Small intestine (tissue), 16 donors: ENCODE data around the gene GNAS-AS1. TPM values are rescaled to one million over a fixed set of nuclear protein-coding genes. Genes with fewer than 3 reads are reported as not detected.
A peak's percentile ranks its signal among the peaks of the same experiment; 100 is the strongest.

Experiments used
- DNase-seq, 2 donors: peaks; one replicate each; pipeline versions ENCODE4 v3.0.0 to v3.0.0-alpha.2; 2013
- FAIRE-seq: peaks from 2 replicates; lab custom pipeline; 2012; peaks lifted over from hg19 to GRCh38; lab: Jason Lieb, UNC
- H3K27ac ChIP-seq, 3 donors: one replicate each; pipeline ENCODE4 v1.5.1; 2013; ENCODE audit warnings: low read length in 2 of 3, mild to moderate bottlenecking in 2 of 3, control low read depth in 1 of 3, inconsistent platforms in 1 of 3, low read depth in 1 of 3, moderate library complexity in 1 of 3
- H3K27me3 ChIP-seq, 3 donors: one replicate each; pipeline ENCODE4 v1.6.1; 2013; ENCODE audit warnings: low read length in 3 of 3, inconsistent platforms in 1 of 3; ENCODE audit not compliant: control insufficient read depth in 3 of 3, insufficient read depth in 3 of 3
- H3K36me3 ChIP-seq, 3 donors: one replicate each; pipeline ENCODE4 v1.6.1; 2013; ENCODE audit warnings: low read length in 3 of 3, inconsistent platforms in 1 of 3, low read depth in 1 of 3, mild to moderate bottlenecking in 1 of 3, moderate library complexity in 1 of 3; ENCODE audit not compliant: control insufficient read depth in 3 of 3, insufficient read depth in 2 of 3
- H3K4me1 ChIP-seq, 3 donors: one replicate each; pipeline ENCODE4 v1.6.1; 2013; ENCODE audit warnings: low read length in 2 of 3, inconsistent platforms in 1 of 3, low read depth in 1 of 3, mild to moderate bottlenecking in 1 of 3, moderate library complexity in 1 of 3; ENCODE audit not compliant: control insufficient read depth in 3 of 3, insufficient read depth in 2 of 3
- H3K4me3 ChIP-seq, 3 donors: one replicate each; pipeline ENCODE4 v1.5.1; 2013; ENCODE audit warnings: low read length in 3 of 3, control low read depth in 1 of 3, inconsistent platforms in 1 of 3, low read depth in 1 of 3, mild to moderate bottlenecking in 1 of 3, moderate library complexity in 1 of 3
- H3K9me3 ChIP-seq, 2 donors: one replicate each; pipeline ENCODE4 v1.6.1; 2013; ENCODE audit warnings: low read depth in 1 of 2, low read length in 1 of 2; ENCODE audit not compliant: control insufficient read depth in 2 of 2, insufficient read depth in 1 of 2
- WGBS, 3 donors: extraction: QIAGEN DNeasy Blood & Tissue Kit; methylation state at CpG; one replicate each; pipeline ENCODE4 v1.1.7; 2013; 5-methylcytosine and 5-hydroxymethylcytosine counted together
- long read RNA-seq, 10 donors: transcript quantifications; one replicate each; lab custom pipeline, GENCODE V29; 2026
- polyA plus RNA-seq, 4 donors: library from polyadenylated mRNA; stranded (reverse) in 3 of 4; unstranded in 1 of 4; fragments of 200-250 nt in 3 of 4; fragments of 120-200 nt in 1 of 4; gene quantifications; one replicate each; pipeline versions ENCODE4 v1.2.1 to v1.2.3, GENCODE V29; 2013
- donor health status: healthy with polysubstance abuse.
- donor health status: control.
- donor health status: control.
- donor health status: Bipolar disorder and iron deficiency.
- donor health status: healthy.

Gene GNAS-AS1
- under 1 TPM in 2 of 4 donors, not detected in 2; 0.37 to 0.38 TPM for polyA plus RNA-seq
- long read RNA-seq, donor 1, result 0 reads
- long read RNA-seq, donor 2, partial matches to known transcripts, result 572 of 646 reads
- long read RNA-seq, donor 2, other reads (novel, unspliced or antisense), result 74 of 646 reads
- long read RNA-seq, donor 3, partial matches to known transcripts, result 1,201 of 1,232 reads
- long read RNA-seq, donor 3, other reads (novel, unspliced or antisense), result 31 of 1,232 reads
- long read RNA-seq, donor 4, partial matches to known transcripts, result 66 of 72 reads
- long read RNA-seq, donor 4, other reads (novel, unspliced or antisense), result 6 of 72 reads
- long read RNA-seq, donor 5, result 0 reads
- long read RNA-seq, donor 6, result 0 reads
- long read RNA-seq, donor 7, partial matches to known transcripts, result 6,333 of 6,519 reads
- long read RNA-seq, donor 7, other reads (novel, unspliced or antisense), result 186 of 6,519 reads
- long read RNA-seq, donor 8, result 0 reads
- long read RNA-seq, donor 9, partial matches to known transcripts, result 309 of 342 reads
- long read RNA-seq, donor 9, other reads (novel, unspliced or antisense), result 33 of 342 reads
- long read RNA-seq, donor 10, result 0 reads

DNA sequence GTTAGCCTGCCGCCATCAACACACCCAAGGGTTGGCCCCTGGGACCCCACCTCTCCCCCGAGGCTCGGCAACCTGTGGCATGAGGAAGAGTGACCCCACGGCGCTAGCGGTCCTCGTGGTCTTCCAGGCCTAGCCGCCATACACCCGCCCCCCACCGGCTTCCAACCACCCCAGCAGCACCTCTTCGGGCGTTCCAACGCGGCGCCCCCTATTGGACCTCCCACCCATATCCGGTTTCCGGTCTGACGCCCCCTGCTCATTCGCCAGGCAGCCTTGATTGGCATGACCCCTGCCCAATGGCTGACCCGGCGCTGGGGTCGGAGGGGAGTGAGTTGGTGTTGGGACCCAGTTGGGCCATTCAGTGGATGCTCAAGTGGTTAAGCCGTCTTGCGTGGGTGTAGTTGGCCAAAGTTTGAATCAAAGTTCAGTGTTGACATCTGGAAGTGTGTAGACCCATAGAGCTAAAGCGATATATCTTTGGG is at the start of gene GNAS-AS1:
Gene GNAS-AS1 (minus strand): TSS at position 210 of the 482 bp plus-strand sequence.
- peak; percentile 64 to 87 for DNase-seq
- Histone ChIP-seq H3K9me3 (no peaks in the 10 kb centered on the region), H3K4me1 (peaks cover 0 to 2% (median 0%) of the 10 kb centered on the region in 3 donors), H3K27ac (no peak within 1 kb of the TSS), H3K4me3 (peak within 1 kb of the TSS; percentile 21 to 53 (median 44)), H3K36me3 (no peaks in the 10 kb centered on the region), H3K27me3 (peaks cover 0 to 44% (median 23%) of the 10 kb centered on the region in 3 donors)
- 50 to 61% (median 53%) methylated on average over 25 of the region's 25 CpGs for WGBS, 3 donors
- no peak for FAIRE-seq

DNA sequence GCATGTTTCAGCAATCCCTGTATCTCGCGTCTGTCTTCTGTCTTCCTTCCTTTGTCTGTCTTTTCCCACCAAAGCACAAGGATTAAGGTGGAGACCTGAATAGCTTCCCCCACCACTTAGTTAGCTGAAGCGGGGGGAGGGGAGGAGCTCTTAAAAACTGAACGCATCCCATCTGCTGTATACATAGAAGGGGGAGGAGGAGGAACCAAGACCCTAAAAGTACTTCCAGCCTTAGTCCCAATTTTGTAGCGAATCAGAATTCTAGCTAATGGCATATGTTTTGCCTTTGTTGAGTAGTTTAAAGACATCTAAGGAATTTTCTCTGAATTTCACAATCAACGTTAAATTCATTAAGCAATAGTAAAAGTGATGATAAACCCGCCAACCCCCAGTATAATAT is 49.7 kb upstream of the GNAS-AS1 start:
- no peak for FAIRE-seq
- 70 to 90% (median 88%) methylated on average over 7 of the region's 7 CpGs for WGBS, 3 donors

GRCh38 chr20:58899512-58899911 is 48.8 kb upstream of the GNAS-AS1 start:
- no peak for FAIRE-seq

More for the DNA sequence above, 49.7 kb upstream of the GNAS-AS1 start:
- no peak for DNase-seq
- no peaks in the 10 kb centered on the region for H3K27me3 ChIP-seq
- peaks cover 0 to 7% (median 3%) of the 10 kb centered on the region in 3 donors for H3K4me1 ChIP-seq
- H3K9me3 ChIP-seq, result no peaks in the 10 kb centered on the region
- no peak overlapping the region for H3K27ac ChIP-seq
- H3K36me3 ChIP-seq, result peaks cover 11 to 23% (median 15%) of the 10 kb centered on the region in 3 donors
- H3K4me3 ChIP-seq, result no peak overlapping the region

DNA sequence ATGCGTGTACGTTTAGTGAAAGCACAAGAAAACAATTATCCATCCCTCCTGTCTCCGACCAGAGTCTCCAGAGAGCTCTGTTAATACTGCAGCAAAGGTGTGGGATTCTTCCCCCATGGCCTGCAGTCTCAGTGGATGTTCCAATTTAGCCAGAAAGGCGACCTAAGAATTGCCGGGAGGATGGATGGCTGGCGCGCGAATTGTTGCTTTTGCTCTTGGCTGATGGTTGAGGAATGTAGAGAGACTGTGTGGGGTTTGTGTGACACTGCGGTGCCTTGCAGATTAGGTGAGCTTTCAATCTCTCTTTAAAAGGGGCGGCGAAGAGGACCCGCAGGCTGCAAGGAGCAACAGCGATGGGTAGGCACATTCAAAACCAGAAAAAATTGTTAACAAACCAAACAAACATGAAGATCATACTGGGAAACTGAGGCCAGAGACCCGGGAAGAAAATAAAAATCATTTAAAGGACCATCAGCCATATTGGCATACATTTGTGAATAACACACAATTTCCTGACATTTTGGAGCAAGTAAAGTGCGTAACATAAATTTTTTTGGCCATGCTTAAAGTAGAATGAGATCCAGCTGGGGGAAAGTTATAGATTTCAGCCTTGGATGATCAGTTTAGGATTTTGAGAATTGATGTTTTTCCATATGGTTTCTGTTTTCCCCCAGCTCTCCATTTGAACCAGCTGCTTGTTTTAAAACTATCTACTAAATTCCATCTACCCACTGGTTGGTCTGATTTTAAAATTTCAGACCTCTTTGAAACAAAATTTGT is 48.1 kb upstream of the GNAS-AS1 start:
- Histone ChIP-seq H3K27me3 (no peaks in the 10 kb centered on the region), H3K4me1 (peaks cover 0 to 12% (median 5%) of the 10 kb centered on the region in 3 donors), H3K9me3 (no peaks in the 10 kb centered on the region), H3K27ac (peak overlapping the region in 1 of 3 donors; percentile 9), H3K4me3 (no peak overlapping the region), H3K36me3 (peaks cover 8 to 21% (median 9%) of the 10 kb centered on the region in 3 donors)
- 71 to 87% (median 83%) methylated on average over 15 of the region's 15 CpGs for WGBS, 3 donors
- no peak for FAIRE-seq
- no peak for DNase-seq

More at GRCh38 chr20:58899512-58899911, 48.8 kb upstream of the GNAS-AS1 start:
- peaks cover 9 to 21% (median 15%) of the 10 kb centered on the region in 3 donors for H3K36me3 ChIP-seq
- DNase-seq, result no peak
- WGBS, 3 donors, result 89 to 92% (median 91%) methylated on average over 10 of the region's 10 CpGs
- H3K9me3 ChIP-seq, result no peaks in the 10 kb centered on the region
- no peak overlapping the region for H3K27ac ChIP-seq
- no peak overlapping the region for H3K4me3 ChIP-seq
- H3K27me3 ChIP-seq, result no peaks in the 10 kb centered on the region
- H3K4me1 ChIP-seq, result peaks cover 0 to 12% (median 3%) of the 10 kb centered on the region in 3 donors

GRCh38 chr20:58897488-58897887 is 46.8 kb upstream of the GNAS-AS1 start:
- H3K4me3 ChIP-seq, result no peak overlapping the region
- DNase-seq, result no peak
- no peak overlapping the region for H3K27ac ChIP-seq
- H3K27me3 ChIP-seq, result no peaks in the 10 kb centered on the region
- peaks cover 0 to 12% (median 8%) of the 10 kb centered on the region in 3 donors for H3K4me1 ChIP-seq
- WGBS, 3 donors, result 57 to 77% (median 76%) methylated on average over 4 of the region's 4 CpGs
- H3K9me3 ChIP-seq, result no peaks in the 10 kb centered on the region
- peaks cover 3 to 16% (median 8%) of the 10 kb centered on the region in 3 donors for H3K36me3 ChIP-seq
- no peak for FAIRE-seq

- peaks cover 3 to 16% (median 8%) of the 10 kb centered on the region in 3 donors for H3K36me3 ChIP-seq
- DNase-seq (no peak), FAIRE-seq (no peak)
- H3K9me3 ChIP-seq, result no peaks in the 10 kb centered on the region
- no peak overlapping the region for H3K4me3 ChIP-seq
- H3K27ac ChIP-seq, result no peak overlapping the region
- no peaks in the 10 kb centered on the region for H3K27me3 ChIP-seq
- H3K4me1 ChIP-seq, result peaks cover 0 to 12% (median 8%) of the 10 kb centered on the region in 3 donors
- WGBS, 3 donors, result 47 to 66% (median 58%) methylated on average over 3 of the region's 3 CpGs
Observed at GRCh38 chr20:58896820-58897219, 46.1 kb upstream of the GNAS-AS1 start.

DNA sequence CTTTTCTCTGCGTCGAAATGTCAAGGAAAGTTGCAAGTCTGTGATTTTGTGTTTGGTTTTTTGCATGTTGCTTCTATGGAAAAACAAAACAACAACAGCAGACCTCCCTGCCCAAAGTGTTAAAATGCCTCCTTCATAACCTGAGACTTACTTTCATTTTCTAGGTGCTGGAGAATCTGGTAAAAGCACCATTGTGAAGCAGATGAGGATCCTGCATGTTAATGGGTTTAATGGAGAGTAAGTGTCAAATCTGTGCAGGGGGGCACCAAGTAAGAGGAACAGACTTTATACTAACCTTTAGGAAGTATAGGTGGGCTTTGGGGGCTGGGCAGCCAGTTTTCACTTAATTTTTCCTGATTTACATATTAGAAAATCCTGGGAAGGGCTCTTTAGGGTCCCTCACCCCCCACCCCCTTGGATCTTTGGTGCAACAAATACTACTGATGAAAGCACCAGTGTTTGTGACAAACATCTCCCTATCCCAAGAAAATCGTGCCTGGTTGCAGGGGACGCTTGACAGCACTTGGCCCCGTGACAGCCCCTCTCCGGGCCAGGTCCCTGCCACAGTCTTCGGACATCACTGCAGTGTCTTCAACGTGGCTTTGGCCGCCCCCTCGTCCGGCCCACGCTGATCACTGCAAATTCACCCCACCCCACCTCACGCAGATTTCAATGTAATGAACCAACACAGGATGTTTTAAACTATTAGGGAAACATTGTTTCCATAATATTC is 44.9 kb upstream of the GNAS-AS1 start:
- WGBS, 3 donors, result 46 to 70% (median 66%) methylated on average over 13 of the region's 13 CpGs
- H3K9me3 ChIP-seq, result no peaks in the 10 kb centered on the region
- H3K27ac ChIP-seq, result no peak overlapping the region
- DNase-seq (no peak), FAIRE-seq (no peak)
- H3K4me3 ChIP-seq, result no peak overlapping the region
- peaks cover 3 to 14% (median 8%) of the 10 kb centered on the region in 3 donors for H3K36me3 ChIP-seq
- peaks cover 0 to 12% (median 8%) of the 10 kb centered on the region in 3 donors for H3K4me1 ChIP-seq
- no peaks in the 10 kb centered on the region for H3K27me3 ChIP-seq
